HUES48 (cell line): ENCODE data around the gene CNST.

Experiments used
- H3K27ac ChIP-seq: one replicate; pipeline ENCODE4 v1.7.0; 2013; ENCODE audit warnings: low read depth, low read length, inconsistent platforms
- H3K27me3 ChIP-seq: 2 replicates; pipeline ENCODE4 v1.6.1; 2013; ENCODE audit warnings: mild to moderate bottlenecking, low read length; ENCODE audit not compliant: control insufficient read depth, insufficient read depth
- H3K36me3 ChIP-seq: 2 replicates; pipeline ENCODE4 v1.6.1; 2013; ENCODE audit warnings: low read length; ENCODE audit not compliant: control insufficient read depth, insufficient read depth
- H3K4me1 ChIP-seq: 2 replicates; pipeline ENCODE4 v1.6.1; 2013; ENCODE audit warnings: mild to moderate bottlenecking, low read length; ENCODE audit not compliant: control insufficient read depth, insufficient read depth
- H3K4me3 ChIP-seq: 2 replicates; pipeline ENCODE4 v1.5.1; 2013; ENCODE audit warnings: mild to moderate bottlenecking, low read depth, low read length
- H3K9ac ChIP-seq: 2 replicates; pipeline ENCODE4 v1.6.1; 2013; ENCODE audit warnings: mild to moderate bottlenecking, low read depth, low read length, moderate library complexity
- H3K9me3 ChIP-seq: 2 replicates; pipeline ENCODE4 v1.6.1; 2013; ENCODE audit warnings: low read length; ENCODE audit not compliant: control insufficient read depth, insufficient read depth

The CNST gene

GRCh38 chr1:246642719-246643118, 76.5 kb downstream of the CNST start:
- H3K4me1 ChIP-seq = peaks cover 9% of the 10 kb centered on the region
- no peak overlapping the region for H3K27ac ChIP-seq

DNA sequence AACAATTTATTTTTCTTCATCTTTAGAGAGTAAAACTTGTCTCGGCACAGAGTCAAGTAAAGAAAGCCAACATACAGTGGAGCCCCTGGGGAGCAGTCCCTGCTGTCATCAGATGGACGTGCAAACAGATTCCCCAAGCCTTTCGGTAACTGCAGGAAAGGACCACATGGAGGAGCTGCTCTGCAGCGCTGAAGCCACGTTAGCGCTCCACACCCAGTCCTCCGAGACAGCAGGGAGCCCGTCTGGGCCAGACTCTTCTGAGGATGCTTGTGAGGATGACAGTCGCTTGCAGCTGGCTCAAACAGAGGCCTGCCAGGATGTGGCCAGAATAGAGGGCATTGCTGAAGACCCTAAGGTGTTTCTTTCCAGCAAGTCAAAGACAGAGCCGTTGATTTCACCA, 80.9 kb downstream of the CNST start:
- Histone ChIP-seq H3K9ac (no peak overlapping the region; the same call in 1 of the 2 replicates), H3K36me3 (peaks cover 18% of the 10 kb centered on the region), H3K4me3 (no peak overlapping the region), H3K27me3 (no peaks in the 10 kb centered on the region), H3K4me1 (peaks cover 23% of the 10 kb centered on the region), H3K27ac (peak overlapping the region; percentile 12), H3K9me3 (no peaks in the 10 kb centered on the region)

More at GRCh38 chr1:246642719-246643118, 76.5 kb downstream of the CNST start:
- Histone ChIP-seq H3K36me3 (peaks cover 14% of the 10 kb centered on the region; the same call in 1 of the 2 replicates), H3K9ac (no peak overlapping the region), H3K27me3 (no peaks in the 10 kb centered on the region), H3K9me3 (no peaks in the 10 kb centered on the region), H3K4me3 (no peak overlapping the region)

GRCh38 chr1:246647513-246647912, 81.3 kb downstream of the CNST start:
- Histone ChIP-seq H3K27ac (no peak overlapping the region), H3K36me3 (peaks cover 18% of the 10 kb centered on the region)

DNA sequence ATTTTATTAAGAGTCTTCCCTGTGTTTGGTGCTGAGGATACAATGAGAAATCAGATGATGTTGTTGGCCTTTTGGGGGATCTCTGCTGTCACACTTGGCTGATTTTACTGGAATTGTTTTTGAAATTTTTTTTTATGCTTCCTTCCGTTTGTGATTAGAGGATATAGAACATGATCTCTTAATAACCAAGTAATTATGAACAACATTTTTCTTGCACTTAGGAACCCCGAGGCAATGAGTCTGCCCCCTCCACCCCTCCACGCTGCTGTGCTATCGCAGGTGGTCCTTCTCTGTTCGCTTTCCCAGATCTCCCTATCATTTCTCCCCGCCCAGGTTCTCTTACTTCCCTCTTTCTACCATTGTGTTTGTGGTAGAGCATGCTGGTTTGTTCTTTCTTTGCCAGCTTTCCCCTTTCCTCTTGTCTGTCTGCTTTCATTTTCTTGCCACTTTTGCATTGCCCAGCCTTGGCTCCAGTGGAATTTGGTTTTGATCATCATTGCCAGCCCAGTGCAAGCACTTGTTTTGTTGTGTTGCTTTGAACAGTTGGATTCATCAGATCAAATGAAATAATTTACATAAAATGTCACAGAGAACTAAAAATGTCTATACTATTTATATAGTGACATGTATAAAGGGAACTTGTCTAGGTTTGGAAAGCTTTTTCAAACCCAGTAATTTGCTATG, 84.9 kb downstream of the CNST start:
- Histone ChIP-seq H3K27me3 (no peaks in the 10 kb centered on the region), H3K9ac (no peak overlapping the region), H3K9me3 (no peaks in the 10 kb centered on the region), H3K36me3 (peaks cover 24% of the 10 kb centered on the region), H3K4me3 (no peak overlapping the region), H3K4me1 (peaks cover 23% of the 10 kb centered on the region), H3K27ac (no peak overlapping the region)

More at GRCh38 chr1:246647513-246647912, 81.3 kb downstream of the CNST start:
- peaks cover 23% of the 10 kb centered on the region for H3K4me1 ChIP-seq
- no peak overlapping the region for H3K4me3 ChIP-seq
- H3K9ac ChIP-seq = no peak overlapping the region; the same call in 1 of the 2 replicates
- no peaks in the 10 kb centered on the region for H3K9me3 ChIP-seq
- no peaks in the 10 kb centered on the region for H3K27me3 ChIP-seq

DNA sequence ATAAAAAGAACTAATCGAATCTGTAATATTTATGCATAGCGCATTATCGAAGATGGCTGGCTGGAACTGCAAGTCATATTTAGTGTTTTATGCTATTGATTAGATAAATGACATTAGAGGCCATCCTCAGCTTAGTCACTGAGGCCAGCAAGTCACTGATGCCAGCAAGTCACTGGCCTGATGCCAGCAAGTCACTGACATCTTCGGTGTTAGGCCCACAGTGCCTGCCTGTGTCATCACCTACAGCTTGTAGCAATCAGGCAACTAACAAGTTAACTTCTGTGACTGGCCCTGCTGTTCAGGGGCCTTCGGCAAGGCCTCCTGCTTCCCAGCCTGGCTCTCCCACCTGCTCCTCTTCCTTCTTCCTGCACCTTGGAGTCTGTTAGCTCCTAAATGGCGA, 92.3 kb downstream of the CNST start:
- Histone ChIP-seq H3K36me3 (peaks cover 30% of the 10 kb centered on the region; the same call in 1 of the 2 replicates), H3K9ac (no peak overlapping the region), H3K27ac (no peak overlapping the region), H3K9me3 (no peaks in the 10 kb centered on the region), H3K4me3 (no peak overlapping the region), H3K4me1 (no peaks in the 10 kb centered on the region), H3K27me3 (no peaks in the 10 kb centered on the region)

DNA sequence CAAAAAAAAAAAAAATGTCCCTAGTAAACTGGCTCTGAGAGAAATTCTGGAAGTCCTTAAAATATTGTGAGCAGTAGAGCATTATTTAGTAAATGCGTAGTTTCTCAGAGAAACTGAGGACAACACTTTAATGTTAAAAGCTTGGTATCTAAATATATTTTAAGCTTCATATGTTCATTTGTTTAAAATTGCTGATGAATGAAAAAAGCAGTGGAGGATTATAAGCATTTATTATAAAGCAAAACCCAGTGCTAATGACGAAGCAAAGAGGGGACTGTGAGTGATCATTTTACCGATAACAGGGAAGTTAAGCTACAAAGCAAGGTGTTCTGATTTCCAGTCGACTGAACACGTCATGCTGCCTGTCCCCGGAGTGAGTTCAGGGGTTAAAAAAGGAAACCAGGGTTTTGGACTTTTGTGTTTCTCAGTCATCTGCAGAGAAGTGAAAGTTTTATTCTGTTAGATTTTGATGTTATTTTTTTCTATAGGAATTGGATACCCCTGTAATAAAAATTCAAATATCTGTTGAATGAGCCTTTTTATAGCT, 93.4 kb downstream of the CNST start:
- H3K27ac ChIP-seq = no peak overlapping the region
- H3K9ac ChIP-seq = no peak overlapping the region
- H3K9me3 ChIP-seq = no peaks in the 10 kb centered on the region
- H3K4me1 ChIP-seq = no peaks in the 10 kb centered on the region
- peaks cover 24% of the 10 kb centered on the region; the same call in 1 of the 2 replicates for H3K36me3 ChIP-seq
- no peak overlapping the region for H3K4me3 ChIP-seq
- no peaks in the 10 kb centered on the region for H3K27me3 ChIP-seq

GRCh38 chr1:246661451-246661850, 95.2 kb downstream of the CNST start:
- Histone ChIP-seq H3K27ac (no peak overlapping the region), H3K4me3 (no peak overlapping the region), H3K9me3 (no peaks in the 10 kb centered on the region), H3K9ac (no peak overlapping the region), H3K36me3 (peaks cover 28% of the 10 kb centered on the region; the same call in 1 of the 2 replicates), H3K27me3 (no peaks in the 10 kb centered on the region), H3K4me1 (no peaks in the 10 kb centered on the region)

DNA sequence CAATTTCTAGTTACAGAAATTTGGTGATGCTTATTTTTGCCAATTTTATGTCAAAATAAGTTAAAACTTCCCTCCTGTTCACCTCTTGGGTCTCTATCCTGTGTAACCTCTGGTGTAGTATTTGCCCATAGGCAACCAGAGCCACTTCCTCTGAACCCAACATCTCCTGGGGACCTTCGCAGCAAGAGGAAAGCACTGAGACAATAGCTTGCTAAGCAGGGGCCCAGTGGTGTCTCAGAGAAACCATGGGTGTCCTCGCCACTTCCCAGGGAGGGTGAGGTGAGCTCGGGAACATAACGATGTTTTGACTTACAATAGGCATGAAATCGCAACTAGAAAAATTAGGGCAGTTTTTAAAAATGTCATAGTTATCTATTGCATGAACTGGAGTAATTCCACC, 101.5 kb downstream of the CNST start:
- peaks cover 11% of the 10 kb centered on the region; the same call in 1 of the 2 replicates for H3K36me3 ChIP-seq
- no peaks in the 10 kb centered on the region for H3K27me3 ChIP-seq
- no peaks in the 10 kb centered on the region for H3K4me1 ChIP-seq
- no peak overlapping the region for H3K4me3 ChIP-seq
- no peak overlapping the region for H3K9ac ChIP-seq
- no peaks in the 10 kb centered on the region for H3K9me3 ChIP-seq
- no peak overlapping the region for H3K27ac ChIP-seq

- Histone ChIP-seq H3K9ac (no peak overlapping the region), H3K4me1 (no peaks in the 10 kb centered on the region), H3K36me3 (peaks cover 11% of the 10 kb centered on the region; the same call in 1 of the 2 replicates), H3K27me3 (no peaks in the 10 kb centered on the region), H3K4me3 (no peak overlapping the region), H3K27ac (no peak overlapping the region), H3K9me3 (no peaks in the 10 kb centered on the region)
Observed at GRCh38 chr1:246669659-246670058, 103.4 kb downstream of the CNST start.

GRCh38 chr1:246674049-246674448, 107.8 kb downstream of the CNST start:
- Histone ChIP-seq H3K9me3 (no peaks in the 10 kb centered on the region), H3K27me3 (no peaks in the 10 kb centered on the region), H3K9ac (no peak overlapping the region), H3K27ac (no peak overlapping the region), H3K36me3 (no peaks in the 10 kb centered on the region), H3K4me3 (no peak overlapping the region), H3K4me1 (no peaks in the 10 kb centered on the region)

GRCh38 chr1:246677842-246678241, 111.6 kb downstream of the CNST start:
- no peak overlapping the region for H3K27ac ChIP-seq
- H3K9me3 ChIP-seq = no peaks in the 10 kb centered on the region
- no peaks in the 10 kb centered on the region for H3K36me3 ChIP-seq
- no peak overlapping the region for H3K4me3 ChIP-seq
- H3K27me3 ChIP-seq = no peaks in the 10 kb centered on the region
- no peaks in the 10 kb centered on the region for H3K4me1 ChIP-seq
- H3K9ac ChIP-seq = no peak overlapping the region
